SJSA1 (cell line): ENCODE results near the gene TMEM131. TPM values are rescaled to one million over a fixed set of nuclear protein-coding genes. Genes with fewer than 3 reads are reported as not detected.

Source experiments
- DNase-seq, 2 experiments: peaks; one replicate each; pipeline ENCODE4 v3.0.0-alpha.2; 2015 to 2020; ENCODE audit warnings: low spot score in 2 of 2, low read depth in 1 of 2
- H3K27ac ChIP-seq: fragments of 250-450 bp; sonication (Bioruptor Pico); 2 replicates; pipeline ENCODE4 v1.5.1; 2020; ENCODE audit warnings: mild to moderate bottlenecking, moderate library complexity
- H3K27me3 ChIP-seq: fragments of 250-450 bp; sonication (Bioruptor Pico); replicated peaks from 2 replicates; pipeline ENCODE4 v1.5.1; 2020; ENCODE audit warnings: mild to moderate bottlenecking, moderate library complexity
- H3K36me3 ChIP-seq: fragments of 250-450 bp; sonication (Bioruptor Pico); 2 replicates; pipeline ENCODE4 v1.5.1; 2020; ENCODE audit warnings: mild to moderate bottlenecking
- H3K4me1 ChIP-seq: fragments of 250-450 bp; sonication (Bioruptor Pico); replicated peaks from 2 replicates; pipeline ENCODE4 v1.6.1; 2021; ENCODE audit warnings: mild to moderate bottlenecking
- H3K4me3 ChIP-seq: fragments of 250-450 bp; sonication (Bioruptor Pico); 2 replicates; pipeline ENCODE4 v1.5.1; 2020; ENCODE audit warnings: mild to moderate bottlenecking
- H3K9me3 ChIP-seq: fragments of 250-450 bp; sonication (Bioruptor Pico); replicated peaks from 2 replicates; pipeline ENCODE4 v1.5.1; 2020; ENCODE audit warnings: mild to moderate bottlenecking
- total RNA-seq: library from RNA; depleted of rRNA; stranded (reverse); fragments of >200 nt; shearing (Covaris generic); gene quantifications from 2 replicates; pipeline ENCODE4 v1.2.3, GENCODE V29; 2014; rRNA removed

The TMEM131 gene
- total RNA-seq, 1 experiment from 2014 or later, result 18.7 TPM

GRCh38 chr2:97706708-97707345 lies 288.9 kb downstream of the TMEM131 start:
- Histone ChIP-seq H3K27me3 (peaks cover 9% of the 10 kb centered on the region), H3K4me3 (no peak overlapping the region), H3K27ac (no peak overlapping the region), H3K4me1 (no peaks in the 10 kb centered on the region), H3K36me3 (no peaks in the 10 kb centered on the region), H3K9me3 (no peaks in the 10 kb centered on the region)
- DNase-seq, result peak in 1 of 2 experiments; percentile 22

Other genes starting within 250 kb of the TMEM131 start
- not detected in 2 replicates for gene VWA3B, start 91.2 kb upstream of the TMEM131 start, total RNA-seq